HG02763 (cell line): ENCODE data around the gene BCL2.
"Not testable (repeated sequence)": the region's sequence is repeated elsewhere in the genome, so short reads cannot be mapped to it uniquely, and the experiment has no call there.

ENCODE experiments used
- ATAC-seq: cut with Tn5 transposase; IDR thresholded peaks from one replicate; pipeline ENCODE4 v1.9.1; 2021; ENCODE audit warnings: mild to moderate bottlenecking, moderate library complexity; ENCODE audit not compliant: unreplicated experiment

Gene BCL2

GRCh38 chr18:63237881-63238692 is 81.5 kb downstream of the BCL2 start:
- ATAC-seq = no peak

- no peak for ATAC-seq
Observed at GRCh38 chr18:63236921-63237846, 82.4 kb downstream of the BCL2 start.

GRCh38 chr18:63236406-63236805 is 83.2 kb downstream of the BCL2 start:
- ATAC-seq = no peak

GRCh38 chr18:63235920-63236319 is 83.6 kb downstream of the BCL2 start:
- ATAC-seq = not testable (repeated sequence)

- no peak for ATAC-seq
Observed at GRCh38 chr18:63234841-63235240, 84.7 kb downstream of the BCL2 start.

- no peak for ATAC-seq
Observed at GRCh38 chr18:63234432-63234831, 85.1 kb downstream of the BCL2 start.

GRCh38 chr18:63233334-63233733 is 86.2 kb downstream of the BCL2 start:
- no peak for ATAC-seq

- no peak for ATAC-seq
Observed at GRCh38 chr18:63232826-63233225, 86.7 kb downstream of the BCL2 start.

GRCh38 chr18:63229971-63230370 is 89.6 kb downstream of the BCL2 start:
- no peak for ATAC-seq

GRCh38 chr18:63225434-63225833 is 94.1 kb downstream of the BCL2 start:
- ATAC-seq = no peak

- no peak for ATAC-seq
Observed at GRCh38 chr18:63224630-63225029, 94.9 kb downstream of the BCL2 start.

GRCh38 chr18:63223837-63224236 is 95.7 kb downstream of the BCL2 start:
- ATAC-seq = no peak

- no peak for ATAC-seq
Observed at GRCh38 chr18:63220903-63221302, 98.7 kb downstream of the BCL2 start.

- ATAC-seq = no peak
Observed at GRCh38 chr18:63218472-63218871, 101.1 kb downstream of the BCL2 start.

GRCh38 chr18:63216516-63217311 is 102.9 kb downstream of the BCL2 start:
- no peak for ATAC-seq

GRCh38 chr18:63213936-63214671 is 105.5 kb downstream of the BCL2 start:
- ATAC-seq = no peak

- no peak for ATAC-seq
Observed at GRCh38 chr18:63213331-63213900, 106.2 kb downstream of the BCL2 start.

- ATAC-seq = no peak
Observed at GRCh38 chr18:63210521-63210920, 109.0 kb downstream of the BCL2 start.

- ATAC-seq = no peak
Observed at GRCh38 chr18:63208676-63209075, 110.9 kb downstream of the BCL2 start.

GRCh38 chr18:63207835-63208234 is 111.7 kb downstream of the BCL2 start:
- ATAC-seq = no peak
